Muscle of back (tissue), 11 donors: ENCODE data around the gene NDUFAF2. TPM values are rescaled to one million over a fixed set of nuclear protein-coding genes. Genes with fewer than 3 reads are reported as not detected.
"Not testable (repeated sequence)": the region's sequence is repeated elsewhere in the genome, so short reads cannot be mapped to it uniquely, and the experiment has no call there.

ENCODE experiments used
- DNase-seq, 3 donors: peaks; one replicate each; pipeline versions ENCODE4 v3.0.0 to v3.0.0-alpha.2; 2013
- polyA plus RNA-seq, 10 donors: library from polyadenylated mRNA; unstranded; fragments of 120-200 nt; gene quantifications; one replicate each; pipeline ENCODE4 v1.2.1, GENCODE V29; 2013; ENCODE audit not compliant: insufficient read length in 10 of 10

NDUFAF2 gene
- polyA plus RNA-seq, 10 donors: 24.6 to 34.9 (median 30.3) TPM

- no peak for DNase-seq
Observed at GRCh38 chr5:61044545-61044944, 99.5 kb downstream of the NDUFAF2 start.

GRCh38 chr5:61047346-61047745 is 102.3 kb downstream of the NDUFAF2 start:
- no peak for DNase-seq

- peak in 1 of 3 donors; percentile 60 for DNase-seq
Observed at GRCh38 chr5:61048534-61048933, 103.5 kb downstream of the NDUFAF2 start.

GRCh38 chr5:61050292-61050691 is 105.3 kb downstream of the NDUFAF2 start:
- no peak for DNase-seq

- peak in 2 of 3 donors; percentile 14 to 51 for DNase-seq
Observed at GRCh38 chr5:61051267-61051666, 106.3 kb downstream of the NDUFAF2 start.

GRCh38 chr5:61052882-61053281 is 107.9 kb downstream of the NDUFAF2 start:
- DNase-seq: peak in 1 of 3 donors; percentile 78

GRCh38 chr5:61053937-61054336 is 108.9 kb downstream of the NDUFAF2 start:
- no peak for DNase-seq

GRCh38 chr5:61055434-61056006 is 110.5 kb downstream of the NDUFAF2 start:
- DNase-seq: peak; percentile 11 to 42 (median 17)

GRCh38 chr5:61059499-61059898 is 114.5 kb downstream of the NDUFAF2 start:
- no peak for DNase-seq

- no peak for DNase-seq
Observed at GRCh38 chr5:61069150-61069549, 124.1 kb downstream of the NDUFAF2 start.

- DNase-seq: no peak
Observed at GRCh38 chr5:61071526-61071925, 126.5 kb downstream of the NDUFAF2 start.

GRCh38 chr5:61076626-61077025 is 131.6 kb downstream of the NDUFAF2 start:
- DNase-seq: no peak

GRCh38 chr5:61081741-61082140 is 136.7 kb downstream of the NDUFAF2 start:
- peak in 2 of 3 donors; percentile 9 to 53 for DNase-seq

- DNase-seq: no peak
Observed at GRCh38 chr5:61082516-61083280, 137.7 kb downstream of the NDUFAF2 start.

- no peak for DNase-seq
Observed at GRCh38 chr5:61084658-61085057, 139.7 kb downstream of the NDUFAF2 start.

- no peak for DNase-seq
Observed at GRCh38 chr5:61085885-61086284, 140.9 kb downstream of the NDUFAF2 start.

- no peak for DNase-seq
Observed at GRCh38 chr5:61087921-61088320, 142.9 kb downstream of the NDUFAF2 start.

GRCh38 chr5:61089351-61089750 is 144.3 kb downstream of the NDUFAF2 start:
- no peak for DNase-seq

- DNase-seq: not testable (repeated sequence)
Observed at GRCh38 chr5:61093046-61093771, 148.2 kb downstream of the NDUFAF2 start.

GRCh38 chr5:61097465-61097864 is 152.5 kb downstream of the NDUFAF2 start:
- no peak for DNase-seq

GRCh38 chr5:61098251-61098995 is 153.4 kb downstream of the NDUFAF2 start:
- DNase-seq: no peak

- peak in 1 of 3 donors; percentile 2 for DNase-seq
Observed at GRCh38 chr5:61100437-61100836, 155.4 kb downstream of the NDUFAF2 start.
